Activated CD4-positive, alpha-beta T cell treated with anti-CD3 and anti-CD28 coated beads for 48 hours (primary cell): ENCODE results near the gene TRIL.

Experiments used
- DNase-seq: peaks from one replicate; pipeline ENCODE4 v3.0.0-alpha.2; 2020

Gene TRIL, protein sequence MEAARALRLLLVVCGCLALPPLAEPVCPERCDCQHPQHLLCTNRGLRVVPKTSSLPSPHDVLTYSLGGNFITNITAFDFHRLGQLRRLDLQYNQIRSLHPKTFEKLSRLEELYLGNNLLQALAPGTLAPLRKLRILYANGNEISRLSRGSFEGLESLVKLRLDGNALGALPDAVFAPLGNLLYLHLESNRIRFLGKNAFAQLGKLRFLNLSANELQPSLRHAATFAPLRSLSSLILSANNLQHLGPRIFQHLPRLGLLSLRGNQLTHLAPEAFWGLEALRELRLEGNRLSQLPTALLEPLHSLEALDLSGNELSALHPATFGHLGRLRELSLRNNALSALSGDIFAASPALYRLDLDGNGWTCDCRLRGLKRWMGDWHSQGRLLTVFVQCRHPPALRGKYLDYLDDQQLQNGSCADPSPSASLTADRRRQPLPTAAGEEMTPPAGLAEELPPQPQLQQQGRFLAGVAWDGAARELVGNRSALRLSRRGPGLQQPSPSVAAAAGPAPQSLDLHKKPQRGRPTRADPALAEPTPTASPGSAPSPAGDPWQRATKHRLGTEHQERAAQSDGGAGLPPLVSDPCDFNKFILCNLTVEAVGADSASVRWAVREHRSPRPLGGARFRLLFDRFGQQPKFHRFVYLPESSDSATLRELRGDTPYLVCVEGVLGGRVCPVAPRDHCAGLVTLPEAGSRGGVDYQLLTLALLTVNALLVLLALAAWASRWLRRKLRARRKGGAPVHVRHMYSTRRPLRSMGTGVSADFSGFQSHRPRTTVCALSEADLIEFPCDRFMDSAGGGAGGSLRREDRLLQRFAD

DNA sequence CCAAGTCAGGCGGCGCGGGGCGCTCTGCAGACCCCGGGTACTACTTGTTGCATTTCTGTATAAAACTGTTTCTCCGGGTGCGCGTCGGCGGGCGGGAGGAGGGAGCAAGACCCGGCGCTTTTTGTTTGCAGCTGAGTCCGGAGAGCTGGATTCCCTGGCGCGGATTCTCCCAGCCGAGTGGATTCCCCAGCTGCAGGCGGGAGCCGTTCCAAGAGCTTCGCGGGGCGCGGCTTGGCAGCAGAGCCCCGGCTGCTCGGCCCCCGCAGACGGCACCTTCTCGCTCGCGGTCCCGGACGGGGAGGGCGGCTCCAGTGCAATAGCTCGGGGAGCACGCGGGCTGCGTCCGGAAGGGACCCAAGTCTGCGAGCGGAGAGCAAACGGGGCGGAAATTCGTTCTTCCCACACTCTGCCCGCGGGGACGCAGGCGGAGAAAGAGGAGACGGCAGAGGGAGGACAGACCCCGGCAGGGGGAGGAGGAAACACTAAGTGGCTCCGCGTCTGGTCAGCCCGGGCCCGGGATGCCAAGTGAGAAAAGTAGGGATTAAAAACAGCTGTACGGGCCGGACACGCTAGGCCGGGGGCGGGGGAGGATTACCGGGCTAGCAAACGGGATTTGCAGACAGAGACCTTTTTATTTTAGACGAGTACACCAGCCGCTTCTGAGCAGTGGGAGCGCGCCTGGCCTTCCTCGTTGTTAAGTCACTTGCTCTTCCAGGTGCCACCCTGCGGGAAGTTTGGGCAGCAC is at the start of gene TRIL:
TSS of gene TRIL (minus strand) at position 96 of the 745 bp plus-strand sequence. CDS start 284 bp downstream, outside the sequence.
- peak; percentile 12 for DNase-seq

DNA sequence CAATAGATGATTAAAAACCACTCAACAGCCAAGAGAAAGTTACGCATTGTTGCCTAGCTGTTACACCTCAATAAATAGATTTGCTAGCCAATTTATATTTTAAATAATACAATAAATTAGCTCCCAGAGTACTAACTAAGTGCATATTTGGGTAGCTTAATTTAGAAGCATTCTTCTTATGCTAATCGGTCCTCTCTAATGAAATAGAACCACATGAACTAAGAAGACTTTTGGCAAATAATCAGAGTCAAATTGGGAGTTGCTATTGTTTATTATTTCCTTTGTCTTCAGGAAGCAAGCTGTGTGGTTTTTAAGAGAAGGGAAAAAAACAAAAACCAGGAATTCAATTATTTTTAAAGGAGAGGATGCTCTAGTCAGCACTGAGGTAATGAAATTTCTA is 49.0 kb upstream of the TRIL start:
- no peak for DNase-seq

DNA sequence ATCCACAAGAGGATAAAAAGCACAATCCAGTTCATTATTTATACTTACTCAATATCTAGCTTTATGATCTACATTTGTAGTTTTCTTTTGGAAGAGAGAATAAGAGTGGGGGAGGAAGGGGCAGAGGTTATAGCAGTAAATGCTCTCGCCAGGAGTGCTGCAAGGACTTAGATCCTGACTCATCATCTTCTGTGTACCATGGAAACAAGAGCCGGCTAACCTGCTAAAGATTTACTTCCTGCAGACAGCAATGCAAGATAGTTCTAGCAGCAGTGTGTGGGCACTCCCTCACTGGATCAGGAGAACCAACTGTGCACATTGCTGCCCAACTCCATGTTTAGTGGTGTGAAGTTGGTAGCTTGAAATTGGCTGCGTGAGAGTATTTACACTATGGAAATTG is 47.7 kb upstream of the TRIL start:
- no peak for DNase-seq

DNA sequence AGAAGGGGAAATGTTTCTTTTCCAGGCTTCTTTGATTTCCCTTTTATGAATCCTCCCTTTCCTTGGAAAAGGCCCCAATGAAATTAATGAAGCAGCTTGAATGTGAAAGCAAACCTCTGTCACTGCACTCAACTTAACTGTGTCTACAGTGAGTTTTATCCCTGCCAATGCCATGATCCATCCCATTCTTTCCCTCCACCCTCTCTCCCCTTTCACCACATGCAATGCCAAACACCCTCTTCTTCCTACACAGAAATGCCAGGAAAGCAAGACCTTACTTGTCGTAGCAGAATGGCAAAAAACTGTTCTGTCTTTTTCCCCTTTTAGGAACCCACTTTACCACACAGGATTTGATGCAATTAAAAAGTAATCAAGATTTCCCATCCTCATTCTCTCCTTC is 47.3 kb upstream of the TRIL start:
- DNase-seq: no peak

DNA sequence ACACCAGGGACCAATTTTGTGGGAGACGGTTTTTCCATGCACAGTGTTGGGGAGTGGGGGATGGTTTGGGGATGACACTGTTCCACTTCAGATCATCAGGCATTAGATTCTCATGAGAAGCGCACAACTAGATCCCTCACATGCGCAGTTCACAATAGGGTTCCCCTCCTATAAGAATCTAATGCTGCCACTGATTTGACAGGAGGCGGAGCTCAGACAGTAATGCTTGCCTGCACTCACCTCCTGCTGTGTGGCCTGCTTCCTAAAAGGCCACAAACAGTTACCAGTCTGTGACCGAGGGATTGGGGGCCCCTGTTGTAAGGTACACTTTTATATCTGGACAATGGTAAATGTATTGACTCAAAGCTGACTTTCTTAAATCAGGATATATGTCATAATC is 45.6 kb upstream of the TRIL start:
- no peak for DNase-seq

DNA sequence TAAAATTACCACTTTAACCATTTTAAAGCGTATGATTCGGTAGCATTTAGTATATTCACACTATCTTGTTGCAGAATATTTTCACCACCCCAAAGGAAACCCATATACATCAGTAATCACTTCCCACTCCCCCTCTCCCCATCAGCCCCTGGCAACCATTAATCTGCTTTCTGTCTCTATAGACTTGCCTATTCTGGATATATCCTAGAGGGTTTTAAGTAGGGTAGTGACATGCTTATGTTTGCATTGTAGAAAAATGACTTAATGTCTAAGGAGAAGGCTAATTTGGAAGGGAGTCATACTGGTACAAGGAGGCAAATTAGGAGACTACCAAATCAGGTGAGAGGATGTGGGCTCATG is 42.6 kb upstream of the TRIL start:
- no peak for DNase-seq

DNA sequence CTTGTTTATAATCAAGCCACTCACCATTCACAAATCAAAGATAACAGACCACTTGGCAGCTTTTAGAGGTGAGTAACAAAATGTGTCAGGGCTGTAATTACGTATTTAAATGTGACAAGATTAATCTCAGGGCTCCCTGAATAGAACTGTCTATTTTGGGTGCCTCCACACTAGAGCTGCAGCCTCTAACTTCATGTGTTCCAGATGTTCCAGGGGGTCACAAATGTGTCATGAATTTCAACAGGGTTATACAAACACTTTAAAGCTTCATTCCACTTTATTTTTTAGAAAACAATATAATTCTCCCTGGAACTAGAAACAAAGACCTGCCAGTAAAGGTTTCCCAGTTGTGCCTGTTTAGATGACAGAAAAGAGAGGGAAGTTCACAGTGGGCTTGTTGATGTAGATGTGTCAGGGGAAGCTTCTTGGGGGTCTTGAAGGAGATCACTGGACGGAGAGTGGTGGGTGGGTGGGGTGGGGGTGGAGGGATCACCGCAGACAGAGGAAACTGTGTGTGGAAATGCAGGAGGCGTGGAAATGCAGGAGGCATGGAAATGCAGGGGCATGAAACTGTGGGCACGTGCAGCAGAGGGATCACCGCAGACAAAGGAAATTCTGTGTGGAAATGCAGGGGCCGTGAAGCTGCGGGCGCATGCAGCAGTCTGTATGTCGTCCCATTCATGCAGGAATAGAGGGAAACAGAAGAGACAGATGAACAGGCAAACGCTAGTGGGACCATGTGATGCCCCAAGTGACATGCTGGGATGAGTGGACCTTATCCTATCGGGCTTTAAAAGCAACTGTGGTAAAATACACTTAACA is 42.0 kb upstream of the TRIL start:
- no peak for DNase-seq

DNA sequence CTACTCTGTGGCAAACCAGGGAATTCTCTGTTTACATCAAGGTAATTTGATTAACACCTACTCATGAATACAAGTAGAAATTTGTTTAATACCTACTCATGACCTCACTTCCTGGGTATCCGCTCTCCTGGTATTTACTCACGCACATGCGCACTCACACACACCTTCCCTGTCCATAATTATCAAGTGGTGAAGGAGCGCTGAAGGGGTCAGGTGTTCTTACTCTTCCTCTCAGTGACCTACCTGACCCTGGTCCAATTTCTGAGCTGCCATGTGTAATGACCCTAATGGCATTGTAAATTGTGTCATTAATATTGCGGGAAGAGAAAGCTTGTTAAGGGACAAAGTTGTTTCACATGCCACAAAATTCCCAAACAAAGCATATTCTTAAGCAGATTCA is 41.3 kb upstream of the TRIL start:
- no peak for DNase-seq

DNA sequence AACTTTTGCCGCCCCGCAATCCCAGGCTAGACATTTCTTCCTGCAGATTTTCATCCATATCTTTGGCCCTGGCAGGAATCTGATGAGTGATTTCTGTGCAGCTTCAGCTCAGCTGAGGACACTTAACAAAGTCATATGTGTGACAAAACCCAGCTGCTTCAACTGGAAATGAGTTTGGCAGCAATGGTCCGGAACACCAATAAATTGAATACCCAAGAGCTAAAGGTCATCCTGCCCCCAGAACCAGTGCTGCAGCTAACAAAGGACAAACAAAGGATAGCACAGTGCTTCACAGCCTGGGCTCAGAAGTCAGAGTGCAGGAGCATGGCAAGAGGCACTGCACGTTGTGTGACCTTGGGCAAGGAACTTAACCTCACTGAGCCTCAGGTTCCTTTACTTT is 40.0 kb upstream of the TRIL start:
- no peak for DNase-seq

DNA sequence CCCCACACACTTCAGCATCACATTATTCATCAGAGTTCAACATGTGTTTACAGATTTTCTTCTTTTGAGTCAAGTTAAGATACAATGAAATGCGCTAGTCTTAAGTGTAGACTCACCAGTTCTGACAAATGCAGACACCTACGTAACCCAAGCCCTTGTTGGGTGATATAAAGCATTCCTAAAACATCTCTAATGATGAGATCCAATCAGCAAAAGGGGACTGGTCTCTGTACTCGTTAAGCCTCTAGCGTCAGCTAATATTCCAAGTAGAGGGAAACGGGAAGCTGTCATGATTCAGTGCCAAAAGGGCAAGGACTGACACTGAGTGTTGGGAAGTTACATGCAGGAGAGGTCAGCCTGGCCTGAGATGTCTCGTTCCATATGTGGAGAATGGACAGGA is 38.7 kb upstream of the TRIL start:
- DNase-seq: no peak

DNA sequence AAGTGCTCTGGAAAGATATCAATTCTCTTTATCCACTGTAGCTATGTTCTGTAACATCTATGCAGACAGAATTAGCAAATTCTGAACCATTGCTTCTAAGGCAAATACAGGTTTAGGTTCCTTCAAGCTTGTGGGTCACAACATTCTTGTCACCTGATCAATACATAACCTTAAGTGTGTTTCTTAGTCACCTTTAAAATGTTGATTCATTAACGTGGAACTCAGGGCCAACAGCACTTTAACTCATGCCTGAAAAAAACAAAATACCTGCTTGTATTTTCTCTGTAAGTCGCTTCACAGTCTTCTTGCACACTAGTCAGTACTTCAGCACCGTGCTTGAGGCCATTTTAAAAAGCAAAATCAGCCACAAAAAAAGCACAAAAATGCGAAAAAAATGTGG is 35.2 kb upstream of the TRIL start:
- no peak for DNase-seq

DNA sequence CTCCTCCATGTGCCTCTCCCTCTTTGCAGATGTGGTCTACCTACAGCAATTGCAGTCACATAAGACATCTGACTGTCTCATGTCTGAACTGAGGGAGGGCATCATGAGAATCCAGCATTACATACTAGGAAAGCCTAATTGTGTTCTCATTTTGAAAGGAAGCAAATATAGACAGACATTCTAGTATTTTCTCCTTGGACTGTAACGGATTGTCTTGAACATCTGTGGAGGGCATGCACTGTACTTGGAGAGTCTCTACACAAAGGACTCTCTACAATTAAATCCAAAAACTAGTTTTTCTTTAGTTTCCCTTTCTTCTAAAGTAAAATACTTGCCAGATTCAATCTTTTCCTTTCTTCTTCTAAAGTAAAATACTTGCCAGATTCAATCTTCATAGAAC is 34.7 kb upstream of the TRIL start:
- no peak for DNase-seq

DNA sequence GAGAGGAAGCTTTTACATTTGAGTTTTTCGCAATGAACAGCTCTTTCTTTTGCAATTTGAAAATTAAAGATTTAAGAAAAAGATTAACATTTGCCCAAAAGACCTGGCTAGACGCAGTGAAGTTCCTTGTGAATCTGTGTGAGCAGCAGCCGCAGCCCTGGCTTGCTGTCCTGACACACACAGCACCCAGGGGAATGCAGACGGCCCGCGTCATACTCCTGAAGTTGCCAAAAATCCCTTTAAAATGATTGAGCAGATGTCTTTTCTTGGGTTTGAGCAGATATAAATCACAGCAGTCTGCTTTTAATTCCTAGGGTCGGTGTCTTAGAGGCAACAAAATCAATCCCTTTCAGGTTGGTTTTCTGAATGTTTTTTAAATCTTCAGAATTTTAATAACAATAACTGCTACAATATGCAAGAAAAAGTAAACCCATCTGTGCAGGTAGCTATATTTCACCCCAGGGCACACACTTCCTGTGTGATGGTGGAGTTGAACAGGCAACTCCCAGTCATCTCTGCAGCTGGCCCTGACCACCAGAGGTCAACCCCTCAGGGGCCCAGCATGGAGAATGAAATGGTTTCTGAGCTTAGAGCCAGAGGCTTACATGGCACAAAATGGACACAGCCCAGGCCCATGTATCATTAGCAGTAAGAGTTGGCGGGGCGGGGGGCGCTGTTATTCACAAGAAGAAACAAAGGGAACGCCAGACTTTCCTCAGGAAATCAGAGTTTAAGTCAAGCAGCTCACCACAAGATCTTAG is 32.2 kb upstream of the TRIL start:
- DNase-seq: no peak

DNA sequence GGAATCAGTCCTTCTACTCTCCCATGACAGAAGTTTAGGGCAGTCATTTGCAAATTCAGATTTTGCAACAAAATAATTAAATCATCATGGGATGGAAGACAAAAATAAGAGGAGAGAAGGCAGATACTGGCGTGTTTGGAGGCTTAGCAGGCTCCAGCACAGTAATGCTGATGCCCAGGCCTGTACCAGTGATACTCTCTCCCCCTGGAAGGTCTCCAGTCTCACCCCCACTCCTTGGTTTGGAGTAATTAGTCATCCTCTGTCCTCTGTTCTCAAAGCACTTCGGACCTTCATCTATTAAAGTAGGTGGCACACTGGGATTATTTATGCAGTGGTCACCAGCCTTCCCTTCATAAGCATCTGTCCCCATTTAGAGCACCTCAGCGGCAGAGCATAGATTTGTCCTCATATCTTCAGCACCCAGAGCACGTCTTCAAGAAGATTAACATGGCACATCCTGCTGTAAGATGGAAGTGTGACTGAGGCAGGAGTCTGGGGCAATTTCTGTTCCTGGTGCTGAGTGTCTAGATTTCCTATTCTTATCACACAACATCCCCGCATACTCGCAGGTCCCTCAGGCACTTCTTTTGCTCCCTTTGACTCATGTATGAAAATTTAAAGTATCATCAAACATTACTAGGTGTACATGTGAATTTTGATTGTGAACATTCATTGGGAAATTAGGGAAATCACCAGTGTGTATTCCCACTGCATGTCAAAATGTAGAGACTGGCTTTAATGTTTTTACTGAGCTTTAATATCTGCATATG is 31.3 kb upstream of the TRIL start:
- no peak for DNase-seq

DNA sequence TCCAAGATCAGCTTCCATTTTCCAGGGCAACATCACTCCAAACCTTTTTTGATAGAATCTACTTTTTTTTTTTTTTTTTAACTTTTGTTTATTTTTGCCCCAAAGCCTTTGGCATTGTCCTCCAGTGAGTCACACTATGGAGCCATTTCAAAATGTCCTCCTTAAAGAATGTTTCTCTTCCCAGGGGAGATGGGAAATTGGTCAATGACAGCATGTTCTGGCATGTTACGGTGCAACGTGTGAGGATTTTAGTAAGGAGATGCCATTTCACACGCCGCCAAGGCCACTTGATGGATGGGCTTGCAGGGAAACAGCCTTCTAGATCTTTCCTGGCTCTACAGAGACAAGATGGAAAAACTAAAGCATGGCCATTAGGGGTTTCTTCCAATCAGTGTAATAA is 30.7 kb upstream of the TRIL start:
- no peak for DNase-seq

DNA sequence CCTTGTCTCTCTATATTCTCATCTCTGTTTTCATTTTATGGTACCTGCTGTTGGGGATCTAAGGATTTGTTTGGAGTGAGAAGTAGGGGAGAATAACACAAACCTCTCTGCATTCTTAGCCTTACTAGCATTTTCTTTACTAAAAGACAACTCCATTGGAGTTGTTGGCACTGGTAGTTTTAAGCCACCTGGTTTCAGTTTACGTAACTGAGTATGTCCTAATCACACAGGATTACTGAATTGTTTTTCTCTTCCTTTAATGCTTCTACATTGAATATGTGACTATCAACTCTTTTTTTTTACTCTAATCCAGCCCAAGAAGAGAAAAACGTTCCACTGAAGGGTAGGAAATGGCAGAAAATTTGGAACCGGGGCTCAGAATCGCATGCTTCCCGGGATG is 30.0 kb upstream of the TRIL start:
- DNase-seq: no peak

DNA sequence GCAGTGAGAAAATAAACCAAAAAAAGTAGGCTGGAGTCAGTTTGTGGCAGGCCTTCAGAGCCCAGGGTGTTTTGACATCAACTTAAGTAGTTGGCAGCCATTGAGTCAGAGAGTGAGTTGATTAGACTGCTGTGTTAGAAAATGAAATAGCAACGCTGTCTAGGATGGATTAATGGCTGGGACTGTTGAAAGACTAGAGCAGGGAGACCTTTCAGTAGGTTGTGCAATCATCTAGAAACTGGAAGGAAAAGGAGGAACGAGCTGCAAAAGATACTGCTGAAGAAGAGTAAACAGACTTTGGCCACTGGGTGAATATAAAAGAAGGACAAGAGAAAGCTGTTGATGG is 28.6 kb upstream of the TRIL start:
- DNase-seq: no peak

DNA sequence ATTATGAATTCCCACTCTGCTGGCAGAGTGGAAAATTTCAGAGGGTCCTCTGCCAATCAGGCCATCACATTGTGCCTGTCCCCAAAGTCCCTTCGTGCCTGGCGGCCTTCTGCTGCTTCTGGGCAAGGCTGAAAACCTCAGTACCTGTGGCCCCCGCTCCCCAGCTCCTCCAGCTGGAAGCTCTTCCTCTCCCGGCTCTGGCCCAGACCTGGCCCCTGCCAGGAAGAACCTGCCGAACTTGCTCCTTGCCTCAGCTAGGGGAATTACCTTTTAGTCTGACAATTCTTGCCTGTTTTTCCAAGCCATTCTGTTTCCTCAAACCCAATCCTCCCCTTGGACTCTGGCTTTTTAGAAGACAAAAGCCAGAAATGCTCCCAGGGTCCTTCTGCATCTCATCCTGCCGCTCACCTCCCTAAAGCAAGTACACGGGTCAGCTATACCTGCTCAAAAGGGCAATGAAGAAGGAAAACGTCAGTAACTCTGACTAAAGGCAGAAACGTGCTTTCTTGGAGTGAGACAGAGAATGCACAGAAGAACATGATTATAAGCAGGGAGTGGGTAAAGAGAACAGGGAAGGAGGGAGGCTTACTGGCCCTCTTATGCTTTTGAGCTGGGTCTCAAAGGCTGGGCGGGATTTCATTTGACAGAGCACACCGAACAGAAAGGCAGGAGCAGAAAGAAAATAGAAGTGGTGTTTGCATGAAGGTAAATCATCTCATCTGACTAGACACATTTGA is 28.1 kb upstream of the TRIL start:
- no peak for DNase-seq

DNA sequence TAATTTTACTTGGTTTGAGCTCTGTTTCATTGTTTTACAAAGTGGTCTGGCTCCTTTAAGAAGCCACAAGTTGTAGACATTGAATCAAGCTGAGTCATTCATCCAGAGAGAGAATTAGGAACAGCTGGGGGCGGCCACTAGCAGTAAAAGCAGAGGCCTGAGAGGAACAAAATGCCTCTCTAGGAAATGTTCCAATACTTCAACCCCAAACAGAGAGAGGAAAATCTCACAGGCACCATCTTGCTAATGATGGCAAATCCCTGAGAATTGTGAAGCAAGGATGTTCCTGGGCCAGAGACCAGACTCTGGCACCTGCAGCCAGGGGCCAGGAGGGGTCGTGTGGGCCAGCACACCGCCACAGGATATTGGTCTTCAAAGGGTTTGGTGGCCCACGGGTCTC is 26.5 kb upstream of the TRIL start:
- DNase-seq: no peak

DNA sequence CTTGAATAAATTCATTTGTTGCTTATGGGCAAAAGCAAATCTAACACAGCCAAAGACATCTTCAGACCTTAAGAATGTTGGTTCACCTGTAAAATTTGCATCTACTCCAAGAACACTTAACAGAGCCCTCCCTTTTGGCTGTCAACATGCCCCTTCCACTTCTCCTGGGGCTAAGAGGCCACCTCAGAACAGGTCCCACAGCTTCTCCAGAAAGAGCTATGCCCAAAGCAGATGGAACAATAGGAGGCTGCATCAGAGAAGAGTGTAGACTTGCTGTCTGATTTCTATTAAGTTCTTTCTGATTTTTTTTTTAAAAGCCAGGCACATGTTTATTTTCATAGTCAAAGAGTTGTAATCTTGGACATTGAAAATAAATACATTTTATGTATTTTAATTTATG is 26.1 kb upstream of the TRIL start:
- no peak for DNase-seq
